H9 (cell line): ENCODE measurements around the gene TCFL5. TPM values are rescaled to one million over a fixed set of nuclear protein-coding genes. Genes with fewer than 3 reads are reported as not detected.

Source experiments
- DNase-seq: peaks from one replicate; pipeline ENCODE4 v3.0.0-alpha.2; 2017
- H2AFZ ChIP-seq: one replicate; pipeline ENCODE4 v1.6.1; 2013; ENCODE audit warnings: mild to moderate bottlenecking, low read length, control low read depth, moderate library complexity
- H2AK5ac ChIP-seq: 2 replicates; pipeline ENCODE4 v1.6.1; 2013; ENCODE audit warnings: low read length, control low read depth, mixed read lengths; ENCODE audit not compliant: insufficient read length
- H2BK120ac ChIP-seq: one replicate; pipeline ENCODE4 v1.6.1; 2013; ENCODE audit warnings: low read depth, mild to moderate bottlenecking, low read length, control low read depth, inconsistent platforms; ENCODE audit not compliant: poor library complexity, severe bottlenecking
- H2BK12ac ChIP-seq: 2 replicates; pipeline ENCODE4 v1.6.1; 2013; ENCODE audit warnings: low read length, control low read depth, mixed read lengths, low read depth; ENCODE audit not compliant: insufficient read length
- H2BK15ac ChIP-seq: 2 replicates; pipeline ENCODE4 v1.6.1; 2013; ENCODE audit warnings: low read depth, low read length, control low read depth
- H2BK20ac ChIP-seq: one replicate; pipeline ENCODE4 v1.6.1; 2013; ENCODE audit warnings: low read depth, mild to moderate bottlenecking, low read length, control low read depth, inconsistent platforms; ENCODE audit not compliant: poor library complexity, severe bottlenecking
- H2BK5ac ChIP-seq: 2 replicates; pipeline ENCODE4 v1.6.1; 2013; ENCODE audit warnings: low read length, control low read depth, mixed read lengths; ENCODE audit not compliant: insufficient read length
- H3K14ac ChIP-seq: 2 replicates; pipeline ENCODE4 v1.6.1; 2013; ENCODE audit warnings: low read length, control low read depth; ENCODE audit not compliant: insufficient read depth
- H3K18ac ChIP-seq: 2 replicates; pipeline ENCODE4 v1.6.1; 2013; ENCODE audit warnings: low read depth, mild to moderate bottlenecking, mixed read lengths, low read length, control low read depth; ENCODE audit not compliant: insufficient read length
- H3K23ac ChIP-seq: 2 replicates; pipeline ENCODE4 v1.6.1; 2013; ENCODE audit warnings: low read length, control low read depth, mixed read lengths, low read depth; ENCODE audit not compliant: insufficient read length
- H3K23me2 ChIP-seq: 2 replicates; pipeline ENCODE4 v1.6.1; 2013; ENCODE audit warnings: low read depth, mild to moderate bottlenecking, mixed read lengths, low read length, control low read depth; ENCODE audit not compliant: insufficient read length, poor library complexity, severe bottlenecking
- H3K27ac ChIP-seq: 2 replicates; pipeline ENCODE4 v1.5.1; 2013; ENCODE audit warnings: low read length, control low read depth, mixed read lengths, low read depth; ENCODE audit not compliant: insufficient read length
- H3K27me3 ChIP-seq: 2 replicates; pipeline ENCODE4 v1.6.1; 2013; ENCODE audit warnings: low read length, control low read depth, inconsistent platforms; ENCODE audit not compliant: insufficient read depth
- H3K4ac ChIP-seq: 2 replicates; pipeline ENCODE4 v1.6.1; 2013; ENCODE audit warnings: low read depth, mild to moderate bottlenecking, control low read depth, inconsistent platforms, low read length, moderate library complexity
- H3K4me1 ChIP-seq: 2 replicates; pipeline ENCODE4 v1.6.1; 2013; ENCODE audit warnings: low read length, control low read depth, inconsistent platforms; ENCODE audit not compliant: insufficient read depth
- H3K4me2 ChIP-seq: 2 replicates; pipeline ENCODE4 v1.6.1; 2013; ENCODE audit warnings: low read length, control low read depth, mixed read lengths; ENCODE audit not compliant: insufficient read length, insufficient read depth
- H3K56ac ChIP-seq: 2 replicates; pipeline ENCODE4 v1.6.1; 2013; ENCODE audit warnings: low read depth, mild to moderate bottlenecking, mixed read lengths, low read length, control low read depth; ENCODE audit not compliant: insufficient read length
- H3K79me1 ChIP-seq: 2 replicates; pipeline ENCODE4 v1.6.1; 2013; ENCODE audit warnings: low read depth, mild to moderate bottlenecking, moderate library complexity, low read length, control low read depth, inconsistent platforms; ENCODE audit not compliant: insufficient read depth, poor library complexity, severe bottlenecking
- H3K79me2 ChIP-seq: 2 replicates; pipeline ENCODE4 v1.6.1; 2013; ENCODE audit warnings: low read length, control low read depth, inconsistent platforms; ENCODE audit not compliant: insufficient read depth
- H3K9ac ChIP-seq: 2 replicates; pipeline ENCODE4 v1.6.1; 2013; ENCODE audit warnings: low read length, control low read depth, mixed read lengths; ENCODE audit not compliant: insufficient read length; ENCODE audit errors: extremely low read depth
- H3K9me3 ChIP-seq: one replicate; pipeline ENCODE4 v1.6.1; 2013; ENCODE audit warnings: low read depth, low read length, inconsistent platforms; ENCODE audit not compliant: control insufficient read depth
- H3T11ph ChIP-seq: one replicate; pipeline ENCODE4 v1.6.1; 2013; ENCODE audit warnings: mild to moderate bottlenecking, low read length, control low read depth, inconsistent platforms
- H4K20me1 ChIP-seq: one replicate; pipeline ENCODE4 v1.6.1; 2013; ENCODE audit not compliant: control insufficient read depth, insufficient read length, insufficient read depth
- H4K5ac ChIP-seq: 2 replicates; pipeline ENCODE4 v1.6.1; 2013; ENCODE audit warnings: low read depth, mild to moderate bottlenecking, mixed read lengths, low read length, control low read depth; ENCODE audit not compliant: insufficient read length
- H4K8ac ChIP-seq: replicated peaks from 2 replicates; pipeline ENCODE4 v1.6.1; 2013; ENCODE audit warnings: low read length, control low read depth, mixed read lengths, low read depth; ENCODE audit not compliant: insufficient read length
- H4K91ac ChIP-seq: 2 replicates; pipeline ENCODE4 v1.6.1; 2013; ENCODE audit warnings: low read depth, mild to moderate bottlenecking, moderate library complexity, mixed read lengths, low read length, control low read depth; ENCODE audit not compliant: insufficient read length
- H3K27ac Mint-ChIP-seq, 3 experiments: 2 replicates in 2 of 3; 3 replicates in 1 of 3; pipeline ENCODE4 v1.8.0; 2020 to 2021; ENCODE audit warnings: mixed read lengths in 3 of 3, mild to moderate bottlenecking in 1 of 3, moderate library complexity in 1 of 3
- H3K27me3 Mint-ChIP-seq: 2 replicates; pipeline ENCODE4 v1.8.0; 2021; ENCODE audit warnings: low read depth, mild to moderate bottlenecking, moderate library complexity, mixed read lengths
- H3K36me3 Mint-ChIP-seq, 3 experiments: 2 replicates in 2 of 3; 3 replicates in 1 of 3; pipeline ENCODE4 v1.8.0; 2020 to 2021; ENCODE audit warnings: low read depth in 3 of 3, mixed read lengths in 3 of 3; ENCODE audit not compliant: insufficient read depth in 1 of 3
- H3K4me1 Mint-ChIP-seq, 2 experiments: 2 replicates each; pipeline ENCODE4 v1.8.0; 2020; ENCODE audit warnings: mixed read lengths in 2 of 2
- H3K4me3 Mint-ChIP-seq, 2 experiments: 2 replicates in 1 of 2; 3 replicates in 1 of 2; pipeline ENCODE4 v1.8.0; 2020 to 2021; ENCODE audit warnings: mild to moderate bottlenecking in 2 of 2, mixed read lengths in 2 of 2, moderate library complexity in 1 of 2
- H3K9me3 Mint-ChIP-seq, 2 experiments: 2 replicates in 1 of 2; 3 replicates in 1 of 2; pipeline ENCODE4 v1.8.0; 2020; ENCODE audit warnings: mild to moderate bottlenecking in 2 of 2, mixed read lengths in 2 of 2, moderate library complexity in 1 of 2
- WGBS: extraction: QIAGEN DNeasy Blood & Tissue Kit; methylation state at CpG from one replicate; pipeline ENCODE4 v1.1.7; 2013; ENCODE audit warnings: missing lambda C conversion rate, low lambda C conversion rate, mixed read lengths; ENCODE audit not compliant: insufficient read length; ENCODE audit errors: extremely low coverage; 5-methylcytosine and 5-hydroxymethylcytosine counted together
- total RNA-seq: library from RNA; stranded (reverse); gene quantifications from 2 replicates; pipeline ENCODE4 v1.2.1, GENCODE V29; 2021
- TF ChIP-seq, protein P1 (sequence below): fragments of 200-600 bp; sonication (generic); conservative IDR thresholded peaks from 3 replicates; pipeline ENCODE4 v1.8.0; 2021; ENCODE audit warnings: antibody characterized with exemption, mild to moderate bottlenecking

The TCFL5 gene
- total RNA-seq, 1 experiment from 2014 or later: 16.4 TPM

- H2BK5ac ChIP-seq: no peak overlapping the region
- no peak for DNase-seq
- no peak overlapping the region for H2BK12ac ChIP-seq
- H2BK15ac ChIP-seq: no peak overlapping the region
- H3K9me3 ChIP-seq: no peaks in the 10 kb centered on the region
- no peak overlapping the region for H3T11ph ChIP-seq
- H4K20me1 ChIP-seq: no peaks in the 10 kb centered on the region
- H2AFZ ChIP-seq: no peak overlapping the region
- H4K8ac ChIP-seq: no peak overlapping the region
- H3K23ac ChIP-seq: no peak overlapping the region
- H3K4me1 ChIP-seq: no peaks in the 10 kb centered on the region
- no peak overlapping the region for H4K91ac ChIP-seq
- WGBS: no CpG with 5 or more reads among the region's 8 CpGs
- H3K79me1 ChIP-seq: no peaks in the 10 kb centered on the region
- no peak overlapping the region for H3K27ac Mint-ChIP-seq
- peaks cover 4% of the 10 kb centered on the region for H3K23me2 ChIP-seq
- no peak overlapping the region for H3K9ac ChIP-seq
- no peak overlapping the region for H3K4ac ChIP-seq
- H3K27me3 Mint-ChIP-seq: peaks cover 31% of the 10 kb centered on the region
- no peak overlapping the region for H3K14ac ChIP-seq
- H2BK120ac ChIP-seq: no peak overlapping the region
- H3K79me2 ChIP-seq: no peaks in the 10 kb centered on the region
- peaks cover 13 to 38% (median 34%) of the 10 kb centered on the region in 3 experiments for H3K36me3 Mint-ChIP-seq
- TF ChIP-seq, protein P1, sequence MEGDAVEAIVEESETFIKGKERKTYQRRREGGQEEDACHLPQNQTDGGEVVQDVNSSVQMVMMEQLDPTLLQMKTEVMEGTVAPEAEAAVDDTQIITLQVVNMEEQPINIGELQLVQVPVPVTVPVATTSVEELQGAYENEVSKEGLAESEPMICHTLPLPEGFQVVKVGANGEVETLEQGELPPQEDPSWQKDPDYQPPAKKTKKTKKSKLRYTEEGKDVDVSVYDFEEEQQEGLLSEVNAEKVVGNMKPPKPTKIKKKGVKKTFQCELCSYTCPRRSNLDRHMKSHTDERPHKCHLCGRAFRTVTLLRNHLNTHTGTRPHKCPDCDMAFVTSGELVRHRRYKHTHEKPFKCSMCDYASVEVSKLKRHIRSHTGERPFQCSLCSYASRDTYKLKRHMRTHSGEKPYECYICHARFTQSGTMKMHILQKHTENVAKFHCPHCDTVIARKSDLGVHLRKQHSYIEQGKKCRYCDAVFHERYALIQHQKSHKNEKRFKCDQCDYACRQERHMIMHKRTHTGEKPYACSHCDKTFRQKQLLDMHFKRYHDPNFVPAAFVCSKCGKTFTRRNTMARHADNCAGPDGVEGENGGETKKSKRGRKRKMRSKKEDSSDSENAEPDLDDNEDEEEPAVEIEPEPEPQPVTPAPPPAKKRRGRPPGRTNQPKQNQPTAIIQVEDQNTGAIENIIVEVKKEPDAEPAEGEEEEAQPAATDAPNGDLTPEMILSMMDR: no peak
- H3K4me1 Mint-ChIP-seq: peaks cover 8% of the 10 kb centered on the region in 2 experiments
- H2AK5ac ChIP-seq: no peak overlapping the region
- no peak overlapping the region for H3K4me3 Mint-ChIP-seq
- H3K56ac ChIP-seq: no peak overlapping the region
- H3K27me3 ChIP-seq: no peaks in the 10 kb centered on the region
- no peak overlapping the region for H4K5ac ChIP-seq
- H3K4me2 ChIP-seq: no peak overlapping the region
- H3K27ac ChIP-seq: no peak overlapping the region
- H3K9me3 Mint-ChIP-seq: no peaks in the 10 kb centered on the region
- no peak overlapping the region for H3K18ac ChIP-seq
- no peak overlapping the region for H2BK20ac ChIP-seq
These were observed 62.6 kb downstream of the TCFL5 start for GRCh38 chr20:62799036-62799435.
